ENCODE results near the gene CPED1.

The CPED1 gene

DNA sequence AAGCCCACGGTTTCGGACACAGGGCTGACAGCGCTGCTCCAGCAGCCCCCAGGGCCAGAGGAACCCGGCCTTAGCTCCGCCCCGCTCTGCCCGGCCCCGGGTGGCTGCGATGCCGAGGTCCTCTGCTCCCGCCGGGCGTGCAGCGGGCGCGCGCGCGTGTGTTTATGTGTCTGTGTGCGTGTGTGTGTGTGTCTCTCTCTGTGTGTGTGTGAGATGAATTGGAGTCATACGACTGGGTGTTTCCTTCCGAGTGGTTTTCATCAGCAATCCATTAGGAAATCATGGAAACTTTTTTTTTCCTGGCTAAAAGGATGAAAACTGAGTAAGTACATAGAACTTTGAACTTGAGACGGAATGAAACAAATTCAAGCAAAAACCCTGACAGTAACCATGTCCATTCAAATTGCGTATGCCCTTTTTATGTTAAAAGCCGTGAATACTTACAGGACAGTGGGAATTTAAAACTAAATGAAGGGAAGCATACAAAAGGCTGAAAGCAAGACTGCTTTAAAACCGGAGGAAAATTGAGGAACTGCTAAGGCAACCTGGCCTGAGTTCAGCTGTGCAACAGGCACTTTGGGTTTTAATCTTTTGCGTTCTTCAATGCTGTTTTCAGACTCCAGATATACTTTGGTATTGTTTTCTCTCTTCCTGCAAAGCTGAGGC is at the start of gene CPED1:
TSS of gene CPED1 (plus strand) at position 121 of the 666 bp plus-strand sequence. CDS start 911 bp downstream, outside the sequence.
- DNase-seq, result no peak

DNA sequence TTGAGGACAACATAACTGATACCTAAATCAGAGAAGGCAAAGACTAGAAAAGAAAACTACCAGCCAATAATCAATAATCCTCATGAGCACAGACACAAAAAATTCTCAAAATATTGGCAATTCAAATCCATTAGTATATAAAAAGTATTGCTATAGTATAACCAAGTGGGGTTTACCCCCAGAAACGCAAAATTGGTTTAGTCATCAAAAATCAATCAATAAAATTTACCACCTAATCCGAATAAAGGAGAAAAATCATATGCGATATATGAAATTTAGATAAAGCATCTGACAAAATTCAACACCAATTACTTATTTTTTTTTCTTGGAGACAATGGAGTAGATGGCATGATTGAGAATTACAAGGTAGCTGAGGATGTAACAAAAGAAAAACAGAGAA is 49.2 kb upstream of the CPED1 start:
- no peak for DNase-seq

DNA sequence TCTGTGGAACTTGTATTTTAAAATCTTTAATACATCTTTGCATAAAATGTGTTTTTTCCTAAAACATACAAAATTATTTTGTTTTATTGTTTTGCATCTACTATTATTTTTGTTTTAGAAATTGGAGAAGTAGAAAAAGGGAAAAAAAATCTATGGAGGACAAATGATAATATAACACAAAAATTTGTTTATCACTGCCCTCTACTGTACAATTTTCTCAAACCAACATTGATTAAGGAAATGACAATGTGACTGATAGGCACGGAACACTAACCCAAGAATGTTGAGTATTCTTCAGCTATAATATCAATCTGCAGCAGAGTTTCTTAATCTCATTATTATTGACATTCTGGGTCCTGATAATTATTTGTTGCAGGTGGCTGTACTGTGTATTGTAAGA is 47.4 kb upstream of the CPED1 start:
- DNase-seq, result no peak

DNA sequence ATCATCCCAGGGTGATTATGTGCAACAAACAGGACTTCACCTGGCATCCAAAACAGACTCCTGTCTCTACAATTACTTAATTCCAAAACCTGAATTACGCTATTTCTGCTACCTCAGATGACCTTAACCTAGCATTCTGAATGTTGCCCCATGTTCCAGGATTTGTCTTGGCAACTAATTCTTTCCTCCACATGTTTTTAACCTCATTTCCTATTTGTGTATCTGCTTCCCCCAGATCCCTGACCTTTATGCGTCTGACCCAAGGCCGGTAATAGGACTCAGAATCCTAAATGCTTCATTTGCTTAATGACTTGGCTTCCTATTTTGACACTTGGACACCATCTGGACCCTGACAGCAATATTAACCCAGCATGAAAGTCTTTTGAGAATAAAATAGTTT is 46.7 kb upstream of the CPED1 start:
- DNase-seq, result no peak

DNA sequence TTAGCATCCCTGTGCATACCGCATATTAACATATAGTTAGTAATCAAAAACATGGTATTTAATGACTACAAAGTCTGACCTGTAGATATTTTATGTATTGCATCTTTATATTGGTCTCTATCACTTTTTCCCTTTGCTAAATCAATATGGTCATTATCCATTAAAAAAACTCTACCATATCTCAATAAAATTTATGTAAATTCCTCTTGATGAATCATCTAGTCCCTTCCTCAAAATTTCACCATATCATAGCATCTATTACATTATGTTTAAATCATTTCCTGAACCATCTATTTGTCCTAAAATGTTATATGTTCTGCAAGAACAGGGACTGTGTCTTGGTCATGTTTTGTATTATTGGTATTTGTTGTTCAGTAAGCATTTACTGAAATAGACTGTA is 45.6 kb upstream of the CPED1 start:
- no peak for DNase-seq

DNA sequence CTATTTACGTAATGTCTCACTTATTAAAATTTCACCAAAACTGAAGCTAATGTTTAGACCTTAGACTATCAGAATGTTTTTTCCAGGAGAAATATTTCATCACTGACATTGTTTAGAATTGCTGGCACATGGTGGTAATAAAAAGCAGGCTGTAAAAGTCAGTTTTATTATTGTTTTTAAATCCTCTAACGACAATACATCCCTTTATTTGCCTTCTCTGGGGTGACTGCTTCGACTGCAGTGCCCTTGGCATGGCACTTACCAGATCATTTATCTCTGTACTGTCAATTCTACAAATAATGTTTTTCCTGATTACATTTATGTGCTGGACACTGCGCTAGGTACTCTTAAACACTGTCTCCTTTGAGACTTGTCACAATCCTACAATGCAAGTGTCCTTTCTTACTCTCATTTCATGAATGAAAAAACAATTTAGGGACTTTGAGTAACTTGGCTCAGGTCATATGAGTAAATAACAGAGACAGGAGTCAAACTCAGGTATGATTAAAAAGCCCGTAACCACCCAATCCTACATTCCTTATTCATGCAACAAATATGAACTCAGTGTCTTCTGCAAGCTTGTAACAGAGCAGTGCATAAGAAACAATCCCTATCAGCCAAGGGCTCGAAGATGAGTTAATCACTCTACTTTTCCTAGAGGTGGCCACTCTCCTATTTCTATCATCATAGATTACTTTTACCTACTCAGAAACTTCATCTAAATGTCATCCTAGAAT is 43.5 kb upstream of the CPED1 start:
- DNase-seq, result no peak

DNA sequence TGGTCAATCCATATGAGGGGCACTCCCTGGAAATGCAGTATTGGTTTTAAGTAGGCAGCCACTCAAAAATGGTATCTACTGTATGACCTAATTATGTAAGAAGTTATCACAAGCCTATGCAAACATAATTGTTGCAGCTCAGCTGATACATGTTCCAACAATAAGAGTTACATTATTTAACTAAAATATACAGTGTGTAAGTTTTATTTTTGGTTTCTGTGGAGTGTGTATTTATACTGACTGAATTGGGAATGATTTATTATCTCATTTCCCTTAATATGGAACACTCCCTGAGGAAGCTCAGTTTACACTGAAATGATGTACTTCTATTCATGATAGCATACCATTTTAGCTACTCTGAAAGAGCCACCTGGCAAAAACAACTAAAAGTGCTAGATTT is 40.5 kb upstream of the CPED1 start:
- no peak for DNase-seq

DNA sequence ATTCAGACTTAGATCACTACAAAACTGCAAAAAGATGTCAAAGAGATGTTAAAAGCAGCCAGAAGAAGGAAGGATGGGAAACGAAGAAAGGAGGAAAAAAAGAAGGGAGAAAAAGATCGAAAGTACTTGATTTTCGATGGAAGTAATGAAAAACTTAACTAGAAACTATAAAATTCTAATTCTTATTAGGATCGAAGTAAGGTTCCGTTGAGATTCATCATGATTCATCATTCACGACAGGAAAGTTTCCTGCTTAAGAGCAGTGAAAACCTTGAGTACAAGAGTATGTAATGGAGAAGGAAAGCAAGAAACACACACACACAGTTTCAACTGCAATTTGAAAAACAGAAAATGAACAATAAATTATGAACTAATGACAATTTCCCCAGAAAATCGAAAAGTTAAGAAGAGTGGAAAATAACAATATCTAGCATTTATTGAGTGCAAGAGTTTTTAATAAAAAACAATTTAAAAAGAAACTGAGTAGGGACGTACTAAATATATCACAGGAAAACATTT is 39.1 kb upstream of the CPED1 start:
- no peak for DNase-seq

DNA sequence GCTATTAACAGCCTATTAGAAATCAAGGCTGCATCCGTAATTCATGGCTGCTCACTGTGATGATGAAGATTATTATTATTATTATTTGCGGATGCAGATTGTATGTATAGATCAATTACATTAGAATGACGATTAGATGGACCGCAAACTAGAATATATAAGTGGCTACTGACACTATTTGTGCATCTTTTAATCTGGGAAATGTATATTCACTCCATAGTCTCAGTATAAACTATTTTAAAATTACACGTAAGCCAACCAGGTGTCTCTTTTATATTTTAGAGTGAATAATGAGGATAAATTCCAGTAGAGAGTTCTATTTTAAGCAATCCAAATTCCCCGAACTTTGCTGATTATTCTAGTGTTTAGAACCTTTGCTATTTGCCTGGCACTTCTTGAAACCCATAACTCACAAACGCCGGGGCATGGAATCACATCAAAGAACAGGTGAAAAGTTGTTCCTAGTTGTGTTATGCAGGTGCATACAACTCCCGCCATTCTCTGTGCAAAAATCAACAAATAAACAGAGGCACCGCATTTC is 38.4 kb upstream of the CPED1 start:
- DNase-seq, result no peak

DNA sequence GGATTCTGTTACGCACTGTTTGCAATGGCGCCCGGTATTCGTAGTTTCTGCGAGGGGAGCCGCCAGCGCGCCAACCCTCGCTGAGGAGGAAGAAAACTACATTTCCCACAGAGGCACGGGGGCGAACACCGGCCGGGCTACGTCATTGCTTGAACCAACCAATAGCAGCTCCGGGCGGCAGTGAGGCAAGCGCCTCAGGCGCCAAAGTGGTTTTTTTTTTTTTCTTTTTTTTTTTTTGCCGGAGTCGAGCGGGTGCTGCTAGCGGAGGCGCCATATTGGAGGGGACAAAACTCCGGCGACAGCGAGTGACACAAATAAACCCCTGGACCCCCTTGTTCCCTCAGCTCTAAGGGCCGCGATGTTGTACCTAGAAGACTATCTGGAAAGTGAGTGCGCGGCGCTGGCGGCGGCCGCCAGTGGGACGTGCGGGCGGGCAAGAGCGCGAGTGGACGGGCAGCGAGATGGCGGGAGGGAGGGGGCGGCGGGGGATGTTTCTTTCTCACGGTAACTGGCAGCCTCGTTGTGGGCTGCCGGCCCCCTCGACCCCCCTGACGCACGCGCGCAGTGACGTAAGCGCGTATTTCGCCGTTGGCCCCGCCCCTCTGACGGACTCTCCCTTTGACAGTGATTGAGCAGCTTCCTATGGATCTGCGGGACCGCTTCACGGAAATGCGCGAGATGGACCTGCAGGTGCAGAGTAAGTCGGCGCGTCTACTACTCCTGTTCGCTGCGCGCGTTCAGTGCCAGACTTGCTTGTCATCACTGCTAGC is 37.8 kb upstream of the CPED1 start, which contains the start of gene ING3:
TSS of gene ING3 (plus strand) at position 239 of the 770 bp plus-strand sequence. CDS start at position 359, 120 bp downstream.
- DNase-seq, result peak; percentile 78

DNA sequence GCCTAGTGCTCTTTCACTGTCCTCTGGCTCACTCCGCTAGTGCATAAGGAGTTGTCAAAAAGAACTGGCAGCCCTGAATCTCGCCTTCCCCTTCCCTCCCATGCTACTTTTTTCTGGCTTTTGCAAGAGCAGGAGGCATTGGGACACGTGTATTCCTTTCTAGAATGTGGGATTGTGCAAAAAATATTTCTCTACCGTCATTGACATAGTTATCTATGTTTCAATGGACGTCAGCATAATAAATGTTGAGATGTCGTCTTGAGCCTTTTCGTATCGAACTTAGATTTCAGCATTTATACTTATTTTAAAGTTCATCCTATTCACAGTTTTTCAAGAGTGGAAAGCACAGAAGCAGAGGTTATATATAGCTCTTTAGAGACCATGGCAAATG is 37.2 kb upstream of the CPED1 start:
- DNase-seq, result no peak

DNA sequence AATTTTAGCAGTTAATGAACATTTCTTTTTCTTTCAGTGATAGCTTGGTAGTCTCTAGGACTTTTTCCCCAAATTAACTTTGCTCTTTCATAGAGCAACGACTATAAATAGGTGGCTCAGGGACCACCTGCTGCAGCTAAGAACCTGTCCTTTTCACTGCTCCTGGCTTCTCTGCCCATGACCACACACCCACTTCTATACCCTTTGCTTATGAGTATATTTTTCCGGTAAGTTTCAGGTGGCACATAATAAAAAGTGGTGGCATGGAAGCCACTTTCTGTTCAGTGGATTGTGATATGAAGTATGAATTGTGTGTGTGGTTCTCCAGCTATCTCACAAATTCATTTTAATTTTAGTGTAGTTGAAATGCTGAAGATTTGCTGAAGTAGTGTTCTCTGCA is 36.7 kb upstream of the CPED1 start:
- DNase-seq, result no peak

DNA sequence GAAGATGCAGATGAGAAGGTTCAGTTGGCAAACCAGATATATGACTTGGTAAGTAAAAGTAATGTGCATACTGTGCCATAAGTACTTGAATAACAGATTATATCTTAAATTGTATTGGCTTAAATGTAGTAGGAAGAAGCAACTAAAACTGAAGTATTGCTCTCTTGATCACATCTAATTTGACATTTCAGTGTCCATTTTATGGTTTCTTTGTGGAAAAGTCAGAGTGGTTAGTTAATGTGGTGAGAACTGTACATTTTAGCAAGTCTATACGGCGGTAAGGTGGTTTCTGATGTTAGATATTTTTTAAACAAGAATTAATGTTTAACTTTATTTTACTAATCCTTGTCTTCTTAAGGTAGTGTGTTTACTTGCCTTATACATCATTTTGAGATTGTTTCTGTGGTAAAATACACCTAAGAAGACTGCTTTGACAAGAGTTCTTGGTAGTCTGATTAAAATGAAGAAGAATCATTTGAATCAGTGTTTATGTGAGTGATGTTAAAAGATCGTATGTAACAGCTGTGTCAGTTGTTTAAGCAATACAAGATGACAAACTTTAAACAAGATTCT is 32.8 kb upstream of the CPED1 start:
- no peak for DNase-seq

DNA sequence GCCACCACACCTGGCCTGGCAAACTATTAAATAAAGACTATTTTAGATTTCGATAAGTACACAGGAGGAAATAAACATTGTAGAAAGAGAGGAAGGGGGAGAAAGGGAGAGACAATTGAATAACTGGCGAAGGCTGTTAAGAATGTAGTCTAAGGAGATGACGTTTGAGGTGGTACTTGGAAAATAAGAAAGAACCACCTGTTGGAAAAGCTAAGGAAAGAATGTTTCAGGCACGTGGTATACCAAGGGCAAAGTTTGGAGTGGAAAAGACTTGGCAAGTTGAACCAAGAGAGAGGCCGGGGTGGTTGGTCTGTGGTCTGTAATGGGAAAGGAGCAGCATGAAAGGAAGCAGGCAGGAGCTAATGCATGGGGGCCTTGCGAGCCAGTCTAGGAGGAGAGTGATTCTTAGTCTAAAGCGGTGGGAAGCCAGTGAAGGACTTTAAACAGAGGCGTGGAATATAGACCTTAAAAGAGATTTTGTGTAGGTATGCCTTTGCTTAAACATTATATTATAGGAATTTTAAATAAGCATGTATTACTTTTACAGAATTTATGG is 28.5 kb upstream of the CPED1 start:
- no peak for DNase-seq

DNA sequence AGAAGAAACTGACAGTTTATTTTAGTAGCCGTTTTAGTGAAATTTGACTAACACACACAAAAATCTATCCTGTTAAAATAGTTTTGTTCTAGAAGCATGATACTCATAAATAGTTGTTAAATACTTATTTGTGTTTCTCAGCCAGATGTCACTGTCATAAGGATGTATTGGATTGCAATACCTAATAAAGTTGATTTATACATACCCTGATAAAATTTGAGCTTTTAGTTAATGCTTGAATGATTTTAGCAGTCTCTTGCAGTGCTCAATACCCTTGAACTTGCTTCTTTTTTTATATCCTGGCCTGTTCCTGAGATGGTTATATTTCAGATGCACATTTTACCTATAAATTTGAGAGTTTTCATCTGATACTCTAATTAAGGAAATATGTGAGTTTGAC is 27.8 kb upstream of the CPED1 start:
- DNase-seq, result no peak

DNA sequence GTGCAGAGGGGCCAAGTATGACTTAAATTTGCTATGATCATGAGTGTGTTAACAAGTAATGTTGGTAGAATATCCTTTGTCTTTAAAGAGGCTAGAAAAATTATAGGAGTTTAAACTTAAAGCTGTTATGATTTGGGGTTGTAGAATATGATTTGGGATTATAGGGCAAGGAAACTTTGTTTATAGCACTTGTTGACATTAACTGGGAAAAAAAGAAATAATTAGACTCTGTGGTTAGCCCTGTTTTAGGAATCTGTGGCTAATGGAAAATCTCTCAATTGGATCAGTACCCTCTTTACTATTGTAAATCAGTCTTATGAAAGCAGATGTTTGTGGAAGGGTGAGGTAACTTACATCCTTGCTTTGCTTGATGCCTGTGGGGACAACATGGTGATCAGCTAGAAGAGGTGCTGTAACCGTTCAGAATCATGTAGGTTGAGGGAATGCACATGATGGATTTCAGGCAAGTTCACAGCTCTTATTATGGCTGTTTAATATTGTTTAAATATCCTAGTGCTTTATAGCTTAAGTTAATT is 26.8 kb upstream of the CPED1 start:
- DNase-seq, result no peak

DNA sequence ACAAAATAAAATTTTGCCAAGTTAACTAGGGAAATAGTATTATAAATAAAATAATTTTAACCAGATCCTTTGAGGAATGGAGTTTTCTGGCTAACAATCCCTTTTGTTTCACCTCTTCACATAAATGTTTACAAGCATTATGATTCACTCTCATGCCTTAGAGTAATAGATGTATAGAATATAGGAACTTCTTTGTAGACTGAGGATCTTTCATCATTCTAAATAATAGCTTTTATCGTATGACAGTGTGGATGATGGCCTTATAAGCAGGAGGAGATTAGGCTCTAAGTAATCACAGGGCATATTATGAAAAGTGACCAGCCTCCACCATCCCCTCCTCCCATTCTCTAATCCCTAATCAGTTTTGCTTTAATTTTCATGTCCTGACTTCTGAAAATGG is 24.4 kb upstream of the CPED1 start:
- no peak for DNase-seq

DNA sequence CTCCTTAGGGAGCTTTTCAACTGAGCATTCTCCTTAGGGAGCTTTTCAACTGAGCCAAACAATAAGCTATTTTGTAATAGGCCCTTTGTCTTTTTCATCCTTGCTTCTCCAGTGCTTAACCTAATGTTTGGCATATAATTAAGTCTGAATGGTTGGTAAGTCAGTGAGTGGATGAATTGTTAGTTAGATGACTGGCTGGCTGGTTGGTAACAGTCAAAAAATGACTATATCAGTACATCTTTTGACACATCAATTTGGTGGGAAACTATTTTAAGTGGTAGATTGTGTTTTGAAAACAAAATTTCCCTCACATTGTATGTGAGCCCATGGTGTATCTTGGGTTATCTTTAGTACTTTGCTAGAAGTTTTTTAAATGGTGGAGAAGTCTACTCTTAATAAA is 21.6 kb upstream of the CPED1 start:
- no peak for DNase-seq

DNA sequence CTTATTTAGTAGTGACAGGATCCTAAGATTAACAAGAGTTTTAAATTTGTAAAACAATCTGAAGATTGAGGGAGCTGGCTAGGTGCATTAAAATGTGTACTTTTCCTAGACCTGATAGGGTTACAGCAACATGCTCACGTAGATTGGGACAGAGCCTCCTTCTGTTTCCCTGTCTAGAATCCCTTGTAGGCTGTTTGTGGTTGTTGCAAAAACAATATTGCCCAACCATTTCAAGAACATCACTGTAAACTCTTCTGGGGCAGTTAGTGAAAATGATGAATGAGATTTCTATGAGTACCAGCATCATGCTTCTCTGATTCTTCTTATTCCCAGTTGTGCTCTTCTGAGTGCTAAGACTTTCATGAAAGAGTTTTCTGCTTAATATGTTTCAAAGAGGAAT is 14.7 kb upstream of the CPED1 start:
- DNase-seq, result no peak

DNA sequence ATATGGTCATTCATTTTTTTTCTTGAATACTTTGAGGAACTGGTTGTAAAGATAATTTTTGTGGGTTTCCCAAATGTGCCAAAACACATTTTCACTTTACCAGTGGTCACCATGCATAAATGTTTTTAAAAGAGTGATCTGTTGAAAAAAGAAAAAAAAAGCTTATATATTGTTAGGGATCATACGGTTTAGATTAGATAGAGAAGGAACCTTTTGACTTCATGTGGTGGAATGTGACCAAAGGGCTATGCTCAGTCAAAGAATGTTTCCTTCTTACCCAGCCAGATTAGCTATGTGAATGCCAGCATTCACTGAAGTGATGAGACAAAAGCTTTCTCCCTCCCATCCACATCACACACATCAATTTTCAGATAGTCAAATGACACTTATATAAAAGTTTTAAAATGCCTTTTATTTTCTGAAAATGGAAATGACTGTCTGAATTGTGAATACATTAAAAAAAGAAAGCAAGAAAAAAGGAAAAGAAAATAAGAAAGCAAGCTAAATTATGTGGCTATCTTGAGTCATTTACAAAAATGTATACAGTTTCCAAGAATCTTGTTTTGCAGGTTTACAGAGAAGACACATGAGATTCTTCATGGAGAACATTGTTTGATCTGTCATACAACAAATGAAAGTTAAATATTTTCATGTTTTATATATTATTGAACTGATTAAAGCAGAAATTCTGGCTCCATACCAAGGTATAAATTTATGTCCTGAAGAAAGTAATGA is 8.6 kb upstream of the CPED1 start:
- DNase-seq, result no peak

DNA sequence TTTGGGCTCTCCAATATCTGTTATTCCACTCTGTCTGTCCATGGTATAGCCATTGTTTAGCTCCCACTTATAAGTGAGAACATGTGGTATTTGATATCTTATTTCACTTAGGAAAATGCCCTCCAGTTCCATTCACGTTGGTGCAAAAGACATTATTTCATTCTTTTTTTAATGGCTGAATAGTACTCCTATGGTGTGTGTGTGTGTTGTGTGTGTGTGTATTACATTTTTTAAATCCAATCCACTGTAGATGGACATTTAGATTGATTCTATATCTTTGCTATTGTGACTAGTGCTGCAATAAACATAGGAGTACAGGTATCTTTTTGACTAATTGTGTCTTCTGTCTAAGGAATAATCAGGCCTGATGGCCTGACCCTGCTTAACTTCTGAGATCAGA is 7.4 kb upstream of the CPED1 start:
- no peak for DNase-seq
